ENCODE results near the gene ZFHX3.

DNA sequence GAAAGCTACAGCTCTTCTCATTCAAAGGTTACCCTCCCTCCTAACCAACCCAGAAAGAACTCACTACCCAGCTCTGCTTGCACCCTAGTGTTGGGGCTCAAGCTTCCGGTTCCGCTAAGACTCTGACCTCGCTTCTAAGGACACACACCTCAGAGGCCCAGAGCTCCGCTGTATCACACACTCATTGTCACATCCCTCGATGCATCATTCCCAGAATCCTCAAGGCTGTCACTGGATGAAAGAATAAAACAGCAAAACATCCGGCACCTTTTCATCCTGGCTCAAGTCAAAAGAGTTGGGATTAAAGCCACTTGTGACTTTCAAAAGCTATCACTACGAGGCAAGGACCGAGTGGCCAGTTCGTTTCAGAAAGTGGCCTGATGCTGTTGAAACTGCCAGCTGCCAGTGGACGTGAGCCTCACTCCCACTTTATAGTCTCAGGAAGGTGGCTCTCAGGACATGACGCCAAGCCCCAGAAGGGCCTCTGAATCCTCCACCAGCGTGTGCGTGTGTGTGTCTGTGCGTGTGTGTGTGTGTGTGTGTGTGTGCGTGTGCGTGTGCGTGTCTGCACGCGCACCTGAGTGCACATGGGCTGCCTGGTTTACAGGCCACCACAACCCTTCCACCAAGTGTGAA is 29.0 kb downstream of the ZFHX3 start:
- no peak for TF ChIP-seq EZH2 (IDR thresholded peaks at IDR 0.05; ENCODE audit: insufficient read depth, poor library complexity, severe bottlenecking)
- no peak for TF ChIP-seq EZH2phosphoT487 (IDR thresholded peaks at IDR 0.05; ENCODE audit: insufficient read depth, low read depth)

All from GM23248 (cell line).